Memory B cell (primary cell): ENCODE data around the gene SNX18.

Source experiments
- ATAC-seq: fragments of 150-1000 bp; cut with Tn5 transposase; 2 replicates; pipeline ENCODE4 v1.10.0; 2021; ENCODE audit warnings: low read depth, mild to moderate bottlenecking, moderate library complexity
- DNase-seq, 2 donors: peaks; one replicate each; pipeline ENCODE4 v3.0.0; 2022; ENCODE audit warnings: low spot score in 2 of 2
- H3K27ac Mint-ChIP-seq: one replicate; pipeline ENCODE4 v1.8.0; 2022; ENCODE audit warnings: mild to moderate bottlenecking, moderate library complexity, mixed read lengths
- H3K27me3 Mint-ChIP-seq: one replicate; pipeline ENCODE4 v1.8.0; 2022; ENCODE audit warnings: mixed read lengths
- H3K36me3 Mint-ChIP-seq: one replicate; pipeline ENCODE4 v1.8.0; 2022; ENCODE audit warnings: mild to moderate bottlenecking, mixed read lengths
- H3K4me1 Mint-ChIP-seq: one replicate; pipeline ENCODE4 v1.8.0; 2022; ENCODE audit warnings: mixed read lengths
- H3K4me3 Mint-ChIP-seq: one replicate; pipeline ENCODE4 v1.8.0; 2022; ENCODE audit warnings: mild to moderate bottlenecking, moderate library complexity, mixed read lengths
- H3K9me3 Mint-ChIP-seq: one replicate; pipeline ENCODE4 v1.8.0; 2022; ENCODE audit warnings: mixed read lengths

Gene SNX18

GRCh38 chr5:54514291-54514690 is 3.3 kb upstream of the SNX18 start:
- Mint-ChIP-seq H3K9me3 (peaks cover 2% of the 10 kb centered on the region), H3K36me3 (peaks cover under 1% of the 10 kb centered on the region), H3K27me3 (peaks cover 2% of the 10 kb centered on the region), H3K4me1 (peaks cover 4% of the 10 kb centered on the region), H3K4me3 (no peak overlapping the region), H3K27ac (no peak overlapping the region)
- no peak for ATAC-seq
- no peak for DNase-seq

- Mint-ChIP-seq H3K36me3 (peaks cover 5% of the 10 kb centered on the region), H3K4me1 (peaks cover 9% of the 10 kb centered on the region), H3K9me3 (peaks cover 2% of the 10 kb centered on the region), H3K4me3 (no peak overlapping the region), H3K27me3 (no peaks in the 10 kb centered on the region), H3K27ac (no peak overlapping the region)
- ATAC-seq: no peak
- DNase-seq: no peak
Observed at GRCh38 chr5:54514841-54515432, 2.6 kb upstream of the SNX18 start.

GRCh38 chr5:54515634-54516033 is 1.9 kb upstream of the SNX18 start:
- H3K9me3 Mint-ChIP-seq: peaks cover 2% of the 10 kb centered on the region
- H3K27ac Mint-ChIP-seq: no peak overlapping the region
- no peak for DNase-seq
- peaks cover 5% of the 10 kb centered on the region for H3K36me3 Mint-ChIP-seq
- no peak for ATAC-seq
- peaks cover 14% of the 10 kb centered on the region for H3K4me1 Mint-ChIP-seq
- no peaks in the 10 kb centered on the region for H3K27me3 Mint-ChIP-seq
- H3K4me3 Mint-ChIP-seq: no peak overlapping the region

- peaks cover 2% of the 10 kb centered on the region for H3K9me3 Mint-ChIP-seq
- no peaks in the 10 kb centered on the region for H3K27me3 Mint-ChIP-seq
- ATAC-seq: no peak
- H3K4me3 Mint-ChIP-seq: no peak overlapping the region
- DNase-seq: no peak
- H3K36me3 Mint-ChIP-seq: peaks cover 5% of the 10 kb centered on the region
- no peak overlapping the region for H3K27ac Mint-ChIP-seq
- H3K4me1 Mint-ChIP-seq: peaks cover 19% of the 10 kb centered on the region
Observed at GRCh38 chr5:54516051-54516655, 1.4 kb upstream of the SNX18 start.

GRCh38 chr5:54517174-54517511 is 416 bp upstream of the SNX18 start:
- Mint-ChIP-seq H3K4me1 (peaks cover 23% of the 10 kb centered on the region), H3K27me3 (no peaks in the 10 kb centered on the region)

GRCh38 chr5:54518146-54518817 is 723 bp downstream of the SNX18 start:
- H3K4me1 Mint-ChIP-seq: peaks cover 30% of the 10 kb centered on the region

More at GRCh38 chr5:54517174-54517511, 416 bp upstream of the SNX18 start:
- Mint-ChIP-seq H3K36me3 (peaks cover 5% of the 10 kb centered on the region), H3K27ac (no peak overlapping the region), H3K9me3 (peaks cover 2% of the 10 kb centered on the region), H3K4me3 (peak overlapping the region; percentile 81)
- ATAC-seq (peak; percentile 3), DNase-seq (no peak)

GRCh38 chr5:54518818-54519508 is 1.4 kb downstream of the SNX18 start:
- H3K4me1 Mint-ChIP-seq: peaks cover 33% of the 10 kb centered on the region
- H3K4me3 Mint-ChIP-seq: peak overlapping the region; percentile 87
- peaks cover 6% of the 10 kb centered on the region for H3K36me3 Mint-ChIP-seq
- H3K9me3 Mint-ChIP-seq: no peaks in the 10 kb centered on the region
- DNase-seq (no peak), ATAC-seq (no peak)
- H3K27me3 Mint-ChIP-seq: no peaks in the 10 kb centered on the region
- no peak overlapping the region for H3K27ac Mint-ChIP-seq

More at GRCh38 chr5:54518146-54518817, 723 bp downstream of the SNX18 start:
- Mint-ChIP-seq H3K36me3 (peaks cover 6% of the 10 kb centered on the region), H3K27me3 (no peaks in the 10 kb centered on the region), H3K9me3 (no peaks in the 10 kb centered on the region), H3K4me3 (peak overlapping the region; percentile 87), H3K27ac (no peak overlapping the region)
- peak; percentile 52 for ATAC-seq
- peak; percentile 22 to 49 for DNase-seq

GRCh38 chr5:54519509-54519876 is 1.9 kb downstream of the SNX18 start:
- peak overlapping the region; percentile 87 for H3K4me3 Mint-ChIP-seq
- H3K4me1 Mint-ChIP-seq: peaks cover 36% of the 10 kb centered on the region
- H3K9me3 Mint-ChIP-seq: no peaks in the 10 kb centered on the region
- peak overlapping the region; percentile 59 for H3K27ac Mint-ChIP-seq
- H3K27me3 Mint-ChIP-seq: no peaks in the 10 kb centered on the region
- no peak for DNase-seq
- peaks cover 8% of the 10 kb centered on the region for H3K36me3 Mint-ChIP-seq
- ATAC-seq: no peak

GRCh38 chr5:54520438-54520846 is 2.9 kb downstream of the SNX18 start:
- H3K4me3 Mint-ChIP-seq: peak overlapping the region; percentile 87
- H3K9me3 Mint-ChIP-seq: no peaks in the 10 kb centered on the region
- H3K4me1 Mint-ChIP-seq: peaks cover 38% of the 10 kb centered on the region
- ATAC-seq (no peak), DNase-seq (no peak)
- H3K27me3 Mint-ChIP-seq: no peaks in the 10 kb centered on the region
- H3K36me3 Mint-ChIP-seq: peaks cover 8% of the 10 kb centered on the region
- peak overlapping the region; percentile 59 for H3K27ac Mint-ChIP-seq

GRCh38 chr5:54520940-54521339 is 3.4 kb downstream of the SNX18 start:
- H3K27ac Mint-ChIP-seq: peak overlapping the region; percentile 59
- DNase-seq (no peak), ATAC-seq (no peak)
- peak overlapping the region; percentile 87 for H3K4me3 Mint-ChIP-seq
- H3K4me1 Mint-ChIP-seq: peaks cover 41% of the 10 kb centered on the region
- no peaks in the 10 kb centered on the region for H3K27me3 Mint-ChIP-seq
- H3K36me3 Mint-ChIP-seq: peaks cover 8% of the 10 kb centered on the region
- no peaks in the 10 kb centered on the region for H3K9me3 Mint-ChIP-seq

GRCh38 chr5:54521856-54522479 is 4.4 kb downstream of the SNX18 start:
- peaks cover 8% of the 10 kb centered on the region for H3K36me3 Mint-ChIP-seq
- ATAC-seq: no peak
- peak overlapping the region; percentile 43 for H3K4me3 Mint-ChIP-seq
- no peaks in the 10 kb centered on the region for H3K9me3 Mint-ChIP-seq
- peaks cover 41% of the 10 kb centered on the region for H3K4me1 Mint-ChIP-seq
- no peak for DNase-seq
- no peak overlapping the region for H3K27ac Mint-ChIP-seq
- H3K27me3 Mint-ChIP-seq: no peaks in the 10 kb centered on the region

GRCh38 chr5:54523534-54523933 is 6.0 kb downstream of the SNX18 start:
- H3K27ac Mint-ChIP-seq: no peak overlapping the region
- peaks cover 39% of the 10 kb centered on the region for H3K4me1 Mint-ChIP-seq
- H3K27me3 Mint-ChIP-seq: no peaks in the 10 kb centered on the region
- no peak for ATAC-seq
- no peak for DNase-seq
- H3K4me3 Mint-ChIP-seq: no peak overlapping the region
- peaks cover 8% of the 10 kb centered on the region for H3K36me3 Mint-ChIP-seq
- no peaks in the 10 kb centered on the region for H3K9me3 Mint-ChIP-seq

- H3K27ac Mint-ChIP-seq: no peak overlapping the region
- ATAC-seq: no peak
- no peaks in the 10 kb centered on the region for H3K27me3 Mint-ChIP-seq
- DNase-seq: no peak
- no peaks in the 10 kb centered on the region for H3K9me3 Mint-ChIP-seq
- H3K4me1 Mint-ChIP-seq: peaks cover 39% of the 10 kb centered on the region
- H3K4me3 Mint-ChIP-seq: peak overlapping the region; percentile 51
- H3K36me3 Mint-ChIP-seq: peaks cover 8% of the 10 kb centered on the region
Observed at GRCh38 chr5:54524082-54524481, 6.5 kb downstream of the SNX18 start.

GRCh38 chr5:54524704-54525103 is 7.1 kb downstream of the SNX18 start:
- Mint-ChIP-seq H3K36me3 (peaks cover 4% of the 10 kb centered on the region), H3K4me3 (no peak overlapping the region)
- no peak for DNase-seq

More at GRCh38 chr5:54524704-54525103, 7.1 kb downstream of the SNX18 start:
- Mint-ChIP-seq H3K4me1 (peaks cover 33% of the 10 kb centered on the region), H3K27ac (no peak overlapping the region), H3K27me3 (no peaks in the 10 kb centered on the region), H3K9me3 (no peaks in the 10 kb centered on the region)
- no peak for ATAC-seq
